Thyroid gland (tissue), 4 donors: ENCODE results near the gene TGFBR1.

ENCODE experiments used
- POLR2A ChIP-seq, 2 donors: fragments of 450-650 bp; IDR thresholded peaks; one replicate each; pipeline ENCODE4 v1.6.1; 2017; ENCODE audit warnings: antibody characterized with exemption in 2 of 2, mild to moderate bottlenecking in 2 of 2, moderate library complexity in 1 of 2
- TF ChIP-seq, protein P1 (sequence below), 6 experiments: fragments of 200-600 bp in 3 of 6; fragments of 450-650 bp in 3 of 6; sonication (generic) in 3 of 6; IDR thresholded peaks; one replicate each; pipeline ENCODE4 v1.5.1; 2016 to 2019; ENCODE audit warnings: antibody characterized with exemption in 6 of 6, mild to moderate bottlenecking in 2 of 6, inconsistent platforms in 1 of 6, moderate library complexity in 1 of 6

DNA sequence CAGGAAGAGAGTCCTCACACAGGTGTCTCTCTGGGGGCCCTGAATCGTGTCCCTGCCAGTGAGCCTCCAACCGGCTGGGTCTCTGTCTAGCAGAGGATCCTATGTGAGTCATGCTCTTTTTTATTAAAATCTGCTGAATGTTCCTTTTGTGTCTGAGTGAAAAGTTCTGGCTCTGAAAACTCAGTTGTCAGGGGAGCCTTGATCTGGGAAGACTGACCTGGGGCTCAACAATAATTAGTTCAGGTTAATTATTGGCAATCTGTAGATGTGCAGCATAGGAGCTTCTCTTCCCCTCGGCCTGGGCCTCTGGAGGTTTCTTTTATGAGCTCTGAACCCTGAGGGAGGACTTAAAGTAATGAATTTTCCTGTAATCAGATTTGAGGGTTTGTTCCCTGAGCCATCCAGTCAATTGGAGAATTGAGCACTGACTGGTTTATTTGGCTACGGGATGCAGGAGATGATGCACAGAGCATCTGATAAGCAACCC is 71.7 kb downstream of the TGFBR1 start:
- no peak for TF ChIP-seq POLR2A (IDR thresholded peaks at IDR 0.05)
- TF ChIP-seq, protein P1, sequence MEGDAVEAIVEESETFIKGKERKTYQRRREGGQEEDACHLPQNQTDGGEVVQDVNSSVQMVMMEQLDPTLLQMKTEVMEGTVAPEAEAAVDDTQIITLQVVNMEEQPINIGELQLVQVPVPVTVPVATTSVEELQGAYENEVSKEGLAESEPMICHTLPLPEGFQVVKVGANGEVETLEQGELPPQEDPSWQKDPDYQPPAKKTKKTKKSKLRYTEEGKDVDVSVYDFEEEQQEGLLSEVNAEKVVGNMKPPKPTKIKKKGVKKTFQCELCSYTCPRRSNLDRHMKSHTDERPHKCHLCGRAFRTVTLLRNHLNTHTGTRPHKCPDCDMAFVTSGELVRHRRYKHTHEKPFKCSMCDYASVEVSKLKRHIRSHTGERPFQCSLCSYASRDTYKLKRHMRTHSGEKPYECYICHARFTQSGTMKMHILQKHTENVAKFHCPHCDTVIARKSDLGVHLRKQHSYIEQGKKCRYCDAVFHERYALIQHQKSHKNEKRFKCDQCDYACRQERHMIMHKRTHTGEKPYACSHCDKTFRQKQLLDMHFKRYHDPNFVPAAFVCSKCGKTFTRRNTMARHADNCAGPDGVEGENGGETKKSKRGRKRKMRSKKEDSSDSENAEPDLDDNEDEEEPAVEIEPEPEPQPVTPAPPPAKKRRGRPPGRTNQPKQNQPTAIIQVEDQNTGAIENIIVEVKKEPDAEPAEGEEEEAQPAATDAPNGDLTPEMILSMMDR (IDR thresholded peaks at IDR 0.05) = no peak
